ENCODE results near the gene ID4.

The ID4 gene

GRCh38 chr6:19876672-19877071 is 39.5 kb downstream of the ID4 start:
- no peak for DNase-seq (ENCODE audit: low read depth)
- H3K4me3 ChIP-seq (ENCODE audit: low read depth, low read length): no peak overlapping the region
- TF ChIP-seq CTCF (IDR thresholded peaks at IDR 0.05; ENCODE audit: control insufficient read depth, extremely low read depth, insufficient read depth): no peak

GRCh38 chr6:19879663-19880062 is 42.5 kb downstream of the ID4 start:
- no peak overlapping the region for H3K4me3 ChIP-seq (ENCODE audit: low read depth, low read length)
- DNase-seq (ENCODE audit: low read depth): no peak
- no peak for TF ChIP-seq CTCF (IDR thresholded peaks at IDR 0.05; ENCODE audit: control insufficient read depth, extremely low read depth, insufficient read depth)

GRCh38 chr6:19880066-19880465 is 42.9 kb downstream of the ID4 start:
- no peak for TF ChIP-seq CTCF (IDR thresholded peaks at IDR 0.05; ENCODE audit: control insufficient read depth, extremely low read depth, insufficient read depth)
- DNase-seq (ENCODE audit: low read depth): no peak
- H3K4me3 ChIP-seq (ENCODE audit: low read depth, low read length): no peak overlapping the region

GRCh38 chr6:19891451-19891850 is 54.3 kb downstream of the ID4 start:
- no peak for TF ChIP-seq CTCF (IDR thresholded peaks at IDR 0.05; ENCODE audit: control insufficient read depth, extremely low read depth, insufficient read depth)
- no peak for DNase-seq (ENCODE audit: low read depth)
- no peak overlapping the region for H3K4me3 ChIP-seq (ENCODE audit: low read depth, low read length)
